ENCODE data around the gene CD274. TPM values are rescaled to one million over a fixed set of nuclear protein-coding genes. Genes with fewer than 3 reads are reported as not detected.

Gene CD274
- 10 to 100 TPM in 1 of 4 donors, 1 to 10 TPM in 3; 1.4 to 10.4 (median 6.7) TPM for total RNA-seq

GRCh38 chr9:5450359-5451091 lies at the start of gene CD274:
CD274 (plus strand) TSS chr9:5450542; CDS start chr9:5456114, 5,572 bp downstream.
- no peak for TF ChIP-seq CTCF (IDR thresholded peaks at IDR 0.05)
- ATAC-seq (ENCODE audit: low FRiP score) (peak; percentile 97), DNase-seq (ENCODE audit: low spot score) (peak; percentile 56)

GRCh38 chr9:5402217-5402616 lies 48.1 kb upstream of the CD274 start:
- no peak for ATAC-seq (ENCODE audit: low FRiP score)
- TF ChIP-seq CTCF (IDR thresholded peaks at IDR 0.05) = no peak
- no peak for DNase-seq (ENCODE audit: low spot score)

- no peak for DNase-seq (ENCODE audit: low spot score)
- TF ChIP-seq CTCF (IDR thresholded peaks at IDR 0.05) = no peak
- ATAC-seq (ENCODE audit: low FRiP score) = no peak
Observed at GRCh38 chr9:5408596-5408995, 41.7 kb upstream of the CD274 start.

- no peak for TF ChIP-seq CTCF (IDR thresholded peaks at IDR 0.05)
- DNase-seq (ENCODE audit: low spot score) = no peak
- ATAC-seq (ENCODE audit: low FRiP score) = no peak
Observed at GRCh38 chr9:5416953-5417352, 33.4 kb upstream of the CD274 start.

- no peak for ATAC-seq (ENCODE audit: low FRiP score)
- no peak for TF ChIP-seq CTCF (IDR thresholded peaks at IDR 0.05)
- DNase-seq (ENCODE audit: low spot score) = no peak
Observed at GRCh38 chr9:5418481-5418880, 31.9 kb upstream of the CD274 start.

- DNase-seq (ENCODE audit: low spot score) = no peak
- no peak for TF ChIP-seq CTCF (IDR thresholded peaks at IDR 0.05)
- ATAC-seq (ENCODE audit: low FRiP score) = no peak
Observed at GRCh38 chr9:5419987-5420386, 30.4 kb upstream of the CD274 start.

- ATAC-seq (ENCODE audit: low FRiP score) (no peak), DNase-seq (ENCODE audit: low spot score) (no peak)
- no peak for TF ChIP-seq CTCF (IDR thresholded peaks at IDR 0.05)
Observed at GRCh38 chr9:5421163-5421562, 29.2 kb upstream of the CD274 start.

Data from omental fat pad (tissue), 4 donors.